ENCODE measurements around the gene RGS10.

The RGS10 gene

GRCh38 chr10:119459681-119460340 is 82.7 kb downstream of the RGS10 start:
- TF ChIP-seq CTCF (IDR thresholded peaks at IDR 0.05) (no peak), ZFX (IDR thresholded peaks at IDR 0.05; ENCODE audit: borderline replicate concordance) (no peak)
- no peak overlapping the region for H3K27ac ChIP-seq

- H3K27ac ChIP-seq: no peak overlapping the region
- TF ChIP-seq CTCF (IDR thresholded peaks at IDR 0.05): no peak
- TF ChIP-seq ZFX (IDR thresholded peaks at IDR 0.05; ENCODE audit: borderline replicate concordance): no peak
Measured at GRCh38 chr10:119457966-119458766, 84.4 kb downstream of the RGS10 start.

GRCh38 chr10:119456435-119456810 is 86.1 kb downstream of the RGS10 start:
- no peak overlapping the region for H3K27ac ChIP-seq
- TF ChIP-seq CTCF (IDR thresholded peaks at IDR 0.05) (no peak), ZFX (IDR thresholded peaks at IDR 0.05; ENCODE audit: borderline replicate concordance) (no peak)

GRCh38 chr10:119455609-119456434 is 86.7 kb downstream of the RGS10 start:
- TF ChIP-seq ZFX (IDR thresholded peaks at IDR 0.05; ENCODE audit: borderline replicate concordance) (no peak), CTCF (IDR thresholded peaks at IDR 0.05) (no peak)
- H3K27ac ChIP-seq: no peak overlapping the region

GRCh38 chr10:119454990-119455389 is 87.5 kb downstream of the RGS10 start:
- no peak overlapping the region for H3K27ac ChIP-seq

GRCh38 chr10:119454316-119454715 is 88.2 kb downstream of the RGS10 start:
- H3K27ac ChIP-seq: no peak overlapping the region
- TF ChIP-seq CTCF (IDR thresholded peaks at IDR 0.05): no peak
- no peak for TF ChIP-seq ZFX (IDR thresholded peaks at IDR 0.05; ENCODE audit: borderline replicate concordance)

More at GRCh38 chr10:119454990-119455389, 87.5 kb downstream of the RGS10 start:
- TF ChIP-seq ZFX (IDR thresholded peaks at IDR 0.05; ENCODE audit: borderline replicate concordance): no peak
- TF ChIP-seq CTCF (IDR thresholded peaks at IDR 0.05): no peak
